ENCODE measurements around the gene COIL. TPM values are rescaled to one million over a fixed set of nuclear protein-coding genes. Genes with fewer than 3 reads are reported as not detected.
"Not testable (repeated sequence)": the region's sequence is repeated elsewhere in the genome, so short reads cannot be mapped to it uniquely, and the experiment has no call there.

COIL gene
- total RNA-seq, 1 donor, result 13.3 TPM

GRCh38 chr17:56973520-56973919 is 12.7 kb upstream of the COIL start:
- peak; percentile 23 for DNase-seq (ENCODE audit: low read depth)
- no peak overlapping the region for H3K4me3 ChIP-seq (ENCODE audit: low read depth, low read length)
- TF ChIP-seq CTCF (IDR thresholded peaks at IDR 0.05; ENCODE audit: insufficient read depth, low read length), result no peak

GRCh38 chr17:56972111-56972730 is 11.4 kb upstream of the COIL start:
- no peak overlapping the region for H3K4me3 ChIP-seq (ENCODE audit: low read depth, low read length)
- DNase-seq (ENCODE audit: low read depth), result no peak
- TF ChIP-seq CTCF (IDR thresholded peaks at IDR 0.05; ENCODE audit: insufficient read depth, low read length), result no peak

- no peak overlapping the region for H3K4me3 ChIP-seq (ENCODE audit: low read depth, low read length)
- DNase-seq (ENCODE audit: low read depth), result no peak
- TF ChIP-seq CTCF (IDR thresholded peaks at IDR 0.05; ENCODE audit: insufficient read depth, low read length), result no peak
These were observed 10.1 kb upstream of the COIL start for GRCh38 chr17:56970974-56971373.

- no peak for DNase-seq (ENCODE audit: low read depth)
- no peak for TF ChIP-seq CTCF (IDR thresholded peaks at IDR 0.05; ENCODE audit: insufficient read depth, low read length)
These were observed 5.5 kb upstream of the COIL start for GRCh38 chr17:56966338-56966737.

GRCh38 chr17:56965681-56966080 is 4.8 kb upstream of the COIL start:
- not testable (repeated sequence) for DNase-seq (ENCODE audit: low read depth); H3K4me3 ChIP-seq (ENCODE audit: low read depth, low read length)

More at GRCh38 chr17:56966338-56966737, 5.5 kb upstream of the COIL start:
- no peak overlapping the region for H3K4me3 ChIP-seq (ENCODE audit: low read depth, low read length)

GRCh38 chr17:56965241-56965640 is 4.4 kb upstream of the COIL start:
- H3K4me3 ChIP-seq (ENCODE audit: low read depth, low read length); DNase-seq (ENCODE audit: low read depth): not testable (repeated sequence)

GRCh38 chr17:56956992-56957391 is 3.9 kb downstream of the COIL start:
- no peak overlapping the region for H3K4me3 ChIP-seq (ENCODE audit: low read depth, low read length)
- TF ChIP-seq CTCF (IDR thresholded peaks at IDR 0.05; ENCODE audit: insufficient read depth, low read length), result no peak
- DNase-seq (ENCODE audit: low read depth), result no peak

GRCh38 chr17:56949595-56949994 is 11.3 kb downstream of the COIL start:
- no peak for DNase-seq (ENCODE audit: low read depth)
- no peak for TF ChIP-seq CTCF (IDR thresholded peaks at IDR 0.05; ENCODE audit: insufficient read depth, low read length)
- no peak overlapping the region for H3K4me3 ChIP-seq (ENCODE audit: low read depth, low read length)
